ENCODE results near the gene EMC6.

The EMC6 gene

DNA sequence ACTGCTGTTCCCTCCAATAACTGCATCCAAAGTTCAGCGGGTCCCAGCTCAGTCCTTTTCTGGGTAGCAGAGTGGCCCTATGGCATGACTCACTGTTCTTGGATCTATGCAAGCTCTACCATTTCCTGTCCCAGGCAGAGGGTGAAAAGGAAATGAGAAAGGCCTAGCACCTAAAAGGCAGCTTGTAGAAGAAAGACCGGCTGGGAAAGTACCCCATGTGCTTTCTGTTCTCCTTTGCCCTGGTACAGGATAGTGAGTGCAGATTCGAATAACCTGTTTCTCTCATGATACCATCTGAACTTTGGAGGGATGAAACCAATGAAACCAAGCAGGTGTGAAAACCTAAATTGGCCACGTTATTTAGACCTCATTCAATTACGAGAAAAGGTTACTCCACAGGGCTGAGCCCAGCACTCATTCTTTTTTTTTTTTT lies 42.4 kb downstream of the EMC6 start:
- no peak for DNase-seq (ENCODE audit: low read depth)

DNA sequence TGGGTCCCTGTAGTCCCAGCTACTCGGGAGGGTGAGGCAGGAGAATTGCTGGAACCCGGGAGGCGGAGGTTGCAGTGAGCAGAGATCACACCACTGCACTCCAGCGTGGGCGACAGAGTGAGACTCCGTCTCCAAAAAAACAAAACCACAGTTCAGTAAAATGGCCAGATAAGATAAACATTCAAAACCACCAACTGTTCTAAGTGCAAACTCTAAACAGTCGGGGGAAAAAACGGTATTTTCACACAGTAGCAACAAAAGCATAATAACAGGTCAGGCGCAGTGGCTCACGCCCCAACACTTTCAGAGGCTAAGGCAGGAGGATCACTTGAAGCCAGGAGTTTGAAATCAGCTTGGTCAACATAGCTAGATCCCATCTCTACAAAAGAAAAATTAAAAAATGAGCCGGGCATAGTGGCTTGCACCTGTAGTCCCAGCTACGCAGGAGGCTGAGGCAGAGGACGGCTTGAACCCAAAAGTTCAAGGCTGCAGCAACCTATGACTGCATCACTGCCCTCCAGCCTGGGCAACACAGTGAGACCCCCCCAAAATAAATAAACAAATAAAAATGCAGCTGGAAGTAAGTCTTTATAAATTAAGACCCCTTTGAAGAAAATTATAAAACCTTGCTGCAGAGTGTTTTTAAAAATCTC lies 44.3 kb downstream of the EMC6 start:
- no peak for DNase-seq (ENCODE audit: low read depth)

GRCh38 chr17:3715296-3715695 lies 46.7 kb downstream of the EMC6 start:
- DNase-seq (ENCODE audit: low read depth), result no peak

DNA sequence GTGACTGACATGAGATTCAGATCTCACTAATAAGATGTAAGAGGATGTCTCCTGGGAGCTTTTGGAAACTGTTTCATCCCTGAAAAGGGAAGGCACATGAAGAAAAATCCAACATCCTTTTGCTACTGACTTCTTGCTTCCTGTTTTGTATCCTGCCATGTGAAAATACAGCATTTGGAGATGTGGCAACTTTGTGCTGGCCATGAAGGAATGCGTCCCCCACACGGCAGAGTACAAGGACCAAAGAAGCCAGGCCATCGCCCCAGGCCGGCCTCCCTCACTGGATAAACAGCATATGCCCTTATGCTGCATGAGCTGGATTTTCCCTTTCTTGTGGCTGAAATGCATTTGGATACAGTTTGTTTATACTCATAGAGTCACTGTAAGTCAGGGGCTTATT lies 49.6 kb downstream of the EMC6 start:
- no peak for DNase-seq (ENCODE audit: low read depth)

- DNase-seq (ENCODE audit: low read depth), result no peak
Observed at GRCh38 chr17:3719265-3719664, 50.7 kb downstream of the EMC6 start.

All from GM04503 (cell line).